ENCODE results near the gene ATG5.

Gene ATG5

GRCh38 chr6:106214531-106214930, 111.0 kb downstream of the ATG5 start:
- TF ChIP-seq FOXP2 (optimal IDR thresholded peaks at IDR 0.05; ENCODE audit: borderline replicate concordance, extremely low read depth, extremely low read length, insufficient read depth): no peak
- TF ChIP-seq SIN3A (IDR thresholded peaks at IDR 0.05; ENCODE audit: borderline replicate concordance, insufficient read depth, low read length): no peak
- TF ChIP-seq TAF1 (IDR thresholded peaks at IDR 0.05; ENCODE audit: borderline replicate concordance, insufficient read depth, low read length): no peak
- TF ChIP-seq POLR2AphosphoS5 (IDR thresholded peaks at IDR 0.05; ENCODE audit: low read depth, low read length): no peak
- TF ChIP-seq, protein P1, sequence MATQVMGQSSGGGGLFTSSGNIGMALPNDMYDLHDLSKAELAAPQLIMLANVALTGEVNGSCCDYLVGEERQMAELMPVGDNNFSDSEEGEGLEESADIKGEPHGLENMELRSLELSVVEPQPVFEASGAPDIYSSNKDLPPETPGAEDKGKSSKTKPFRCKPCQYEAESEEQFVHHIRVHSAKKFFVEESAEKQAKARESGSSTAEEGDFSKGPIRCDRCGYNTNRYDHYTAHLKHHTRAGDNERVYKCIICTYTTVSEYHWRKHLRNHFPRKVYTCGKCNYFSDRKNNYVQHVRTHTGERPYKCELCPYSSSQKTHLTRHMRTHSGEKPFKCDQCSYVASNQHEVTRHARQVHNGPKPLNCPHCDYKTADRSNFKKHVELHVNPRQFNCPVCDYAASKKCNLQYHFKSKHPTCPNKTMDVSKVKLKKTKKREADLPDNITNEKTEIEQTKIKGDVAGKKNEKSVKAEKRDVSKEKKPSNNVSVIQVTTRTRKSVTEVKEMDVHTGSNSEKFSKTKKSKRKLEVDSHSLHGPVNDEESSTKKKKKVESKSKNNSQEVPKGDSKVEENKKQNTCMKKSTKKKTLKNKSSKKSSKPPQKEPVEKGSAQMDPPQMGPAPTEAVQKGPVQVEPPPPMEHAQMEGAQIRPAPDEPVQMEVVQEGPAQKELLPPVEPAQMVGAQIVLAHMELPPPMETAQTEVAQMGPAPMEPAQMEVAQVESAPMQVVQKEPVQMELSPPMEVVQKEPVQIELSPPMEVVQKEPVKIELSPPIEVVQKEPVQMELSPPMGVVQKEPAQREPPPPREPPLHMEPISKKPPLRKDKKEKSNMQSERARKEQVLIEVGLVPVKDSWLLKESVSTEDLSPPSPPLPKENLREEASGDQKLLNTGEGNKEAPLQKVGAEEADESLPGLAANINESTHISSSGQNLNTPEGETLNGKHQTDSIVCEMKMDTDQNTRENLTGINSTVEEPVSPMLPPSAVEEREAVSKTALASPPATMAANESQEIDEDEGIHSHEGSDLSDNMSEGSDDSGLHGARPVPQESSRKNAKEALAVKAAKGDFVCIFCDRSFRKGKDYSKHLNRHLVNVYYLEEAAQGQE (IDR thresholded peaks at IDR 0.05; ENCODE audit: insufficient read depth in 1 of 2, low read depth in 2 of 2, low read length in 2 of 2): no peak

- TF ChIP-seq POLR2AphosphoS5 (IDR thresholded peaks at IDR 0.05; ENCODE audit: low read depth, low read length): no peak
- no peak for TF ChIP-seq SIN3A (IDR thresholded peaks at IDR 0.05; ENCODE audit: borderline replicate concordance, insufficient read depth, low read length)
- TF ChIP-seq TAF1 (IDR thresholded peaks at IDR 0.05; ENCODE audit: borderline replicate concordance, insufficient read depth, low read length): no peak
- TF ChIP-seq, protein P1 (IDR thresholded peaks at IDR 0.05; ENCODE audit: insufficient read depth in 1 of 2, low read depth in 2 of 2, low read length in 2 of 2): no peak
- TF ChIP-seq FOXP2 (optimal IDR thresholded peaks at IDR 0.05; ENCODE audit: borderline replicate concordance, extremely low read depth, extremely low read length, insufficient read depth): no peak
These were observed 111.8 kb downstream of the ATG5 start for GRCh38 chr6:106213660-106214289.

- TF ChIP-seq, protein P1 (IDR thresholded peaks at IDR 0.05; ENCODE audit: insufficient read depth in 1 of 2, low read depth in 2 of 2, low read length in 2 of 2): no peak
- no peak for TF ChIP-seq SIN3A (IDR thresholded peaks at IDR 0.05; ENCODE audit: borderline replicate concordance, insufficient read depth, low read length)
- TF ChIP-seq POLR2AphosphoS5 (IDR thresholded peaks at IDR 0.05; ENCODE audit: low read depth, low read length): no peak
- no peak for TF ChIP-seq FOXP2 (optimal IDR thresholded peaks at IDR 0.05; ENCODE audit: borderline replicate concordance, extremely low read depth, extremely low read length, insufficient read depth)
- TF ChIP-seq TAF1 (IDR thresholded peaks at IDR 0.05; ENCODE audit: borderline replicate concordance, insufficient read depth, low read length): no peak
These were observed 113.0 kb downstream of the ATG5 start for GRCh38 chr6:106212576-106212975.

DNA sequence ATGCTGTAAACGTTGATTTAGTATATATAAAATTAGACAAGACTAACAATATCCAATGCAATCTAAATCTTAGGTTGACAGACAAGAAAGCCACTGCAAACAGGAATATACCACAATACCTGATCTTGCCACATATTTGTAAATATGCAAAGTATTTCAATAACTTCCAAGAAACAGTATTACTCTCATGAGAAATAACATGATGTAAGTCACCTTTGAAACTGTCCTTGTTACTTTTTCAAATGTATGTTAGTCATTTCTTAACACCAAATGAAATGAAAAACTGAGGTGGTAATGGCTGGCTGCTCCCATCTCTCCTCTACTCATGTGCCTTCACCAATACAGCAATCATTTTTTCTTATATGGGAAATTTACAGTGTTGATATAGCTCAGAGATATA, 118.7 kb downstream of the ATG5 start:
- TF ChIP-seq FOXP2 (optimal IDR thresholded peaks at IDR 0.05; ENCODE audit: borderline replicate concordance, extremely low read depth, extremely low read length, insufficient read depth): no peak
- TF ChIP-seq SIN3A (IDR thresholded peaks at IDR 0.05; ENCODE audit: borderline replicate concordance, insufficient read depth, low read length): no peak
- TF ChIP-seq TAF1 (IDR thresholded peaks at IDR 0.05; ENCODE audit: borderline replicate concordance, insufficient read depth, low read length): no peak
- TF ChIP-seq, protein P1 (IDR thresholded peaks at IDR 0.05; ENCODE audit: insufficient read depth in 1 of 2, low read depth in 2 of 2, low read length in 2 of 2): no peak
- TF ChIP-seq POLR2AphosphoS5 (IDR thresholded peaks at IDR 0.05; ENCODE audit: low read depth, low read length): no peak
